GM12878 (cell line): Measurements from ENCODE around the gene SLC25A48. TPM values are rescaled to one million over a fixed set of nuclear protein-coding genes. Genes with fewer than 3 reads are reported as not detected.

Experiments used
- ATAC-seq: fragments of 200-7000 bp; cut with Tn5 transposase; 3 replicates; pipeline ENCODE4 v1.9.1; 2020; ENCODE audit warnings: mild to moderate bottlenecking, moderate library complexity
- BruUV-seq: library from RNA; stranded (reverse); fragments of 400-500 nt; replicated peaks from 2 replicates; lab custom pipeline; 2021; lab: Mats Ljungman, UMichigan
- CTCF ChIA-PET: fragments of 300-600 bp; sonication (Branson Sonifier 250); formaldehyde crosslinking; extraction: SDS; loops from one replicate; lab custom pipeline; 2021; ENCODE audit warnings: inconsistent platforms; lab: Yijun Ruan, JAX
- POLR2A ChIA-PET: fragments of 350-600 bp; formaldehyde crosslinking; extraction: SDS; loops from one replicate; lab custom pipeline; 2021; ENCODE audit warnings: inconsistent platforms; lab: Charles Lee
- RAD21 ChIA-PET: fragments of 300-600 bp; sonication (Branson Sonifier 250); formaldehyde crosslinking; loops from one replicate; lab custom pipeline; 2023; ENCODE audit warnings: antibody characterized with exemption; ENCODE audit not compliant: unreplicated experiment; lab: Charles Lee
- SMC1A ChIA-PET: fragments of 300-600 bp; sonication (Branson Sonifier 250); formaldehyde crosslinking; loops from one replicate; lab custom pipeline; 2023; ENCODE audit not compliant: unreplicated experiment, uncharacterized antibody; lab: Charles Lee
- DNase-seq: peaks from one replicate; pipeline ENCODE4 v3.0.0-alpha.2; 2011; ENCODE audit warnings: low read depth, low spot score
- FAIRE-seq: peaks from 3 replicates; lab custom pipeline; 2011; peaks lifted over from hg19 to GRCh38; lab: Jason Lieb, UNC
- H2AFZ ChIP-seq: 2 replicates; pipeline ENCODE4 v1.6.0; 2011; ENCODE audit warnings: low read depth, low read length, control low read depth; ENCODE audit not compliant: control insufficient read depth
- H3K27ac ChIP-seq: 2 replicates; pipeline ENCODE4 v1.5.1; 2011; ENCODE audit warnings: control low read depth; ENCODE audit not compliant: control insufficient read depth, insufficient read depth
- H3K27me3 ChIP-seq, 2 experiments: replicated peaks in 1 of 2; 2 replicates each; pipeline versions ENCODE4 v1.6.0 to v1.6.1; 2011; ENCODE audit warnings: low read length in 1 of 2; ENCODE audit not compliant: control insufficient read depth in 2 of 2, insufficient read depth in 2 of 2
- H3K36me3 ChIP-seq, 2 experiments: 2 replicates each; pipeline ENCODE4 v1.5.1; 2011; ENCODE audit warnings: low read length in 1 of 2; ENCODE audit not compliant: control insufficient read depth in 2 of 2, insufficient read depth in 2 of 2
- H3K4me1 ChIP-seq: 2 replicates; pipeline ENCODE4 v1.6.1; 2011; ENCODE audit warnings: mild to moderate bottlenecking, low read length, moderate library complexity, mixed read lengths; ENCODE audit not compliant: control insufficient read depth, insufficient read depth
- H3K4me2 ChIP-seq: 2 replicates; pipeline ENCODE4 v1.6.0; 2011; ENCODE audit warnings: control low read depth; ENCODE audit not compliant: control insufficient read depth, insufficient read depth
- H3K4me3 ChIP-seq: fragments of 200-600 bp; sonication (generic); 2 replicates; pipeline ENCODE4 v1.5.1; 2016
- H3K79me2 ChIP-seq: 2 replicates; pipeline ENCODE4 v1.6.0; 2011; ENCODE audit warnings: low read length; ENCODE audit not compliant: control insufficient read depth, insufficient read depth
- H3K9ac ChIP-seq: 2 replicates; pipeline ENCODE4 v1.8.0; 2011; ENCODE audit warnings: low read length, control low read depth, mixed read lengths; ENCODE audit not compliant: control insufficient read depth, insufficient read depth
- H3K9me3 ChIP-seq: replicated peaks from 3 replicates; pipeline ENCODE4 v1.5.1; 2011; ENCODE audit warnings: mild to moderate bottlenecking, low read length; ENCODE audit not compliant: control insufficient read depth, insufficient read depth
- H4K20me1 ChIP-seq: 2 replicates; pipeline ENCODE4 v1.6.0; 2011; ENCODE audit not compliant: control insufficient read depth, insufficient read depth
- CREM ChIP-seq: IDR thresholded peaks from 2 replicates; pipeline ENCODE4 v1.6.1; 2014; ENCODE audit warnings: antibody characterized with exemption, low read depth
- ZBTB4 ChIP-seq: fragments of 450-650 bp; formaldehyde crosslinking; IDR thresholded peaks from 2 replicates; pipeline ENCODE4 v1.4.0; 2022; ENCODE audit warnings: mild to moderate bottlenecking, moderate library complexity
- ZNF687 ChIP-seq: fragments of 450-650 bp; IDR thresholded peaks from 2 replicates; pipeline ENCODE4 v1.6.1; 2017; ENCODE audit warnings: mild to moderate bottlenecking, moderate library complexity
- WGBS: methylation state at CpG from one replicate; pipeline ENCODE4 v1.1.6; 2016; ENCODE audit warnings: low lambda C conversion rate; ENCODE audit not compliant: insufficient replicate concordance, insufficient coverage; ENCODE audit errors: missing lambda C conversion rate; 5-methylcytosine and 5-hydroxymethylcytosine counted together
- in situ Hi-C: fragments of 300-500 bp; cut with MboI; formaldehyde crosslinking; loops from 9 replicates; pipeline ENCODE4 v1.14.3; 2018; ENCODE audit warnings: mixed read lengths
- intact Hi-C: fragments of 100-400 bp; cut with micrococcal nuclease; formaldehyde crosslinking; loops from one replicate; pipeline ENCODE4 v1.14.2; 2022; ENCODE audit not compliant: unreplicated experiment
- microRNA-seq: library from miRNA; unstranded; fragments of <30 nt; microRNA quantifications from one replicate; pipeline ENCODE4, GENCODE V29; 2018
- polyA plus RNA-seq, 11 experiments: library from polyadenylated mRNA; depleted of rRNA in 4 of 11; unstranded in 6 of 11; stranded (reverse) in 5 of 11; fragments of >200 nt; fragmentation: Nextera tagmentation in 4 of 11; fragmentation: Illumina TruSeq in 1 of 11; extraction: Ambion mirVana in 4 of 11; extraction: Trizol in 1 of 11; gene quantifications; 1 replicate in 1 of 11; 2 replicates in 10 of 11; pipeline versions ENCODE4 v1.2.1 to v1.2.3, GENCODE V29; 2011 to 2016; ENCODE audit warnings: inconsistent platforms in 2 of 11, missing spikeins in 2 of 11, low read depth in 1 of 11
- small RNA-seq: library from RNA; depleted of rRNA; stranded (forward); fragments of <200 nt; gene quantifications from one replicate; pipeline ENCODE3, GENCODE V24; 2014
- total RNA-seq, 4 experiments: library from RNA; depleted of rRNA in 3 of 4; stranded (reverse); fragments of >200 nt in 3 of 4; fragmentation: Illumina TruSeq in 1 of 4; extraction: Trizol in 1 of 4; gene quantifications; 2 replicates each; pipeline versions ENCODE4 v1.2.1 to v1.2.3, GENCODE V29; 2013 to 2021

The SLC25A48 gene
- total and polyA plus RNA-seq, 10 of the 15 experiments (the other 5 are each of a cell fraction or from before 2014, with no cell fraction given) = 0.06 TPM; not detected in 9

- BruUV-seq = no TSS peak
- Histone ChIP-seq H3K4me2 (no peak overlapping the region), H3K27ac (no peak overlapping the region), H3K79me2 (no peaks in the 10 kb centered on the region), H2AFZ (no peak overlapping the region), H3K4me3 (no peak overlapping the region), H4K20me1 (no peaks in the 10 kb centered on the region), H3K36me3 (no peaks in the 10 kb centered on the region), H3K9me3 (no peaks in the 10 kb centered on the region), H3K9ac (no peak overlapping the region), H3K27me3 (peaks cover 0 to 2% of the 10 kb centered on the region in 2 experiments; a peak in 3 of 4 replicates), H3K4me1 (no peaks in the 10 kb centered on the region)
- SMC1A ChIA-PET = interaction anchor here (0.6 to 1.1 kb wide), 3 partner anchors 13 to 258 kb away, joined by 3 to 4 read pairs (median 3); no protein-coding TSS in a partner anchor
- CTCF ChIA-PET = interaction anchor here (0.8 to 2.1 kb wide), 4 partner anchors 12 to 383 kb away, joined by 3 to 6 read pairs (median 4); no protein-coding TSS in a partner anchor
- in situ Hi-C loops = no loop called here
- RAD21 ChIA-PET = interaction anchor here (1.2 kb wide), 1 partner anchor 275 kb away, joined by 3 read pairs; no protein-coding TSS in a partner anchor
- FAIRE-seq (no peak), ATAC-seq (no peak), DNase-seq (no peak)
- 18% methylated on average over 5 of the region's 5 CpGs for WGBS
- POLR2A ChIA-PET = no interaction called here
- TF ChIP-seq ZNF687 (no peak), ZBTB4 (CRISPR knock-in tag) (no peak), CREM (no peak)
- TF ChIP-seq, all 136 proteins: peak for 0
- intact Hi-C loops = no loop called here
Measured at GRCh38 chr5:135937245-135937911, 102.9 kb downstream of the SLC25A48 start.

Small RNAs within 50 kb of the gene (microRNA-seq; reads per million reads assigned to microRNA genes)
- gene MIR5692C1 = not detected

Small RNAs within 50 kb of the gene (small RNA-seq; reads per million reads assigned to genes)
- gene MIR5692C1 = not detected

Other genes with a start within 250 kb of the SLC25A48 start
- not detected in 2 replicates for gene IL9, start 61.2 kb downstream of the SLC25A48 start, total RNA-seq (2014; rRNA removed)
- gene IL9, start 61.2 kb downstream of the SLC25A48 start, total RNA-seq (2014; rRNA removed; fragmentation: Illumina TruSeq; extraction: Trizol) = not detected in 2 replicates
- gene IL9, start 61.2 kb downstream of the SLC25A48 start, total RNA-seq (2021) = not detected in 2 replicates
- gene IL9, start 61.2 kb downstream of the SLC25A48 start, polyA plus RNA-seq (2011; rRNA removed) = not detected in 2 replicates
- not detected in 2 replicates for gene IL9, start 61.2 kb downstream of the SLC25A48 start, polyA plus RNA-seq (2014; fragmentation: Illumina TruSeq; extraction: Trizol)
- not detected for gene IL9, start 61.2 kb downstream of the SLC25A48 start, polyA plus RNA-seq (2014; fragmentation: Nextera tagmentation; extraction: Ambion mirVana)
- not detected in 2 replicates for gene IL9, start 61.2 kb downstream of the SLC25A48 start, polyA plus RNA-seq (2014; rRNA removed)
- not detected for gene IL9, start 61.2 kb downstream of the SLC25A48 start, polyA plus RNA-seq (2016; fragmentation: Nextera tagmentation; extraction: Ambion mirVana)
- gene LECT2, start 120.3 kb downstream of the SLC25A48 start, total RNA-seq (2014; rRNA removed) = not detected in 2 replicates
- gene LECT2, start 120.3 kb downstream of the SLC25A48 start, total RNA-seq (2014; rRNA removed; fragmentation: Illumina TruSeq; extraction: Trizol) = not detected in 2 replicates
- gene LECT2, start 120.3 kb downstream of the SLC25A48 start, total RNA-seq (2021) = not detected in 2 replicates
- gene LECT2, start 120.3 kb downstream of the SLC25A48 start, polyA plus RNA-seq (2011; rRNA removed) = not detected in 2 replicates
- not detected in 2 replicates for gene LECT2, start 120.3 kb downstream of the SLC25A48 start, polyA plus RNA-seq (2014; fragmentation: Illumina TruSeq; extraction: Trizol)
- not detected for gene LECT2, start 120.3 kb downstream of the SLC25A48 start, polyA plus RNA-seq (2014; fragmentation: Nextera tagmentation; extraction: Ambion mirVana)
- not detected in 2 replicates for gene LECT2, start 120.3 kb downstream of the SLC25A48 start, polyA plus RNA-seq (2014; rRNA removed)
- gene LECT2, start 120.3 kb downstream of the SLC25A48 start, polyA plus RNA-seq (2016; fragmentation: Nextera tagmentation; extraction: Ambion mirVana) = not detected
- 0.17 and 0.71 TPM in 2 replicates for gene TGFBI, start 194.3 kb downstream of the SLC25A48 start, total RNA-seq (2014; rRNA removed)
- gene TGFBI, start 194.3 kb downstream of the SLC25A48 start, total RNA-seq (2014; rRNA removed; fragmentation: Illumina TruSeq; extraction: Trizol) = 0.09 and 0.13 TPM in 2 replicates
- 0.64 and 1.3 TPM in 2 replicates for gene TGFBI, start 194.3 kb downstream of the SLC25A48 start, total RNA-seq (2021)
- 0.06 and 0.20 TPM in 2 replicates for gene TGFBI, start 194.3 kb downstream of the SLC25A48 start, polyA plus RNA-seq (2011; rRNA removed)
- 0.12 TPM in 1 of 2 replicates, not detected in the other for gene TGFBI, start 194.3 kb downstream of the SLC25A48 start, polyA plus RNA-seq (2014; fragmentation: Illumina TruSeq; extraction: Trizol)
- gene TGFBI, start 194.3 kb downstream of the SLC25A48 start, polyA plus RNA-seq (2014; fragmentation: Nextera tagmentation; extraction: Ambion mirVana) = under 1 TPM; 0.16 to 0.22 TPM
- gene TGFBI, start 194.3 kb downstream of the SLC25A48 start, polyA plus RNA-seq (2014; rRNA removed) = 0.13 and 0.23 TPM in 2 replicates
- 1 to 10 TPM; 1.7 to 1.8 TPM for gene TGFBI, start 194.3 kb downstream of the SLC25A48 start, polyA plus RNA-seq (2016; fragmentation: Nextera tagmentation; extraction: Ambion mirVana)